Measurements from ENCODE around the gene PCDHGA1. TPM values are rescaled to one million over a fixed set of nuclear protein-coding genes. Genes with fewer than 3 reads are reported as not detected.
A peak's percentile ranks its signal among the peaks of the same experiment; 100 is the strongest.

PCDHGA1 gene
- total RNA-seq, 4 donors from 2014 or later: 0.26 to 0.38 (median 0.33) TPM

- Histone ChIP-seq H3K36me3 (no peaks in the 10 kb centered on the region), H3K9me3 (no peaks in the 10 kb centered on the region), H3K4me1 (no peaks in the 10 kb centered on the region), H3K27me3 (no peaks in the 10 kb centered on the region), H3K4me3 (no peak overlapping the region), H3K27ac (no peak overlapping the region)
- DNase-seq (ENCODE audit: low spot score in 2 of 2): no peak
- WGBS: 94% methylated on average over 3 of the region's 3 CpGs
- no peak for TF ChIP-seq POLR2AphosphoS5 (IDR thresholded peaks at IDR 0.05)
- TF ChIP-seq CTCF (IDR thresholded peaks at IDR 0.05): no peak
- no peak for TF ChIP-seq EP300 (IDR thresholded peaks at IDR 0.05)
- TF ChIP-seq POLR2A (IDR thresholded peaks at IDR 0.05): no peak
Observed at GRCh38 chr5:141465351-141465750, 135.0 kb downstream of the PCDHGA1 start.

- Histone ChIP-seq H3K9me3 (no peaks in the 10 kb centered on the region), H3K36me3 (no peaks in the 10 kb centered on the region), H3K4me3 (peak within 1 kb of the TSS; percentile 80), H3K4me1 (peaks cover 44% of the 10 kb centered on the region), H3K27ac (peak within 1 kb of the TSS; percentile 93), H3K27me3 (no peaks in the 10 kb centered on the region)
- TF ChIP-seq EP300 (IDR thresholded peaks at IDR 0.05) (no peak), POLR2A (IDR thresholded peaks at IDR 0.05) (peak in 1 of 2 donors; percentile 49), CTCF (IDR thresholded peaks at IDR 0.05) (peak in 1 of 2 donors; percentile 25), POLR2AphosphoS5 (IDR thresholded peaks at IDR 0.05) (peak in 2 of 3 donors; percentile 35 to 71)
- DNase-seq (ENCODE audit: low spot score in 2 of 2): peak; percentile 94 to 96
- WGBS: 1% methylated on average over 15 of the region's 28 CpGs
Observed at GRCh38 chr5:141475625-141476131, 145.4 kb downstream of the PCDHGA1 start, which contains the start of gene PCDHGC3. Gene PCDHGC3 (plus strand): TSS chr5:141475966. CDS start chr5:141476117, 151 bp downstream.

GRCh38 chr5:141476132-141476911, 146.0 kb downstream of the PCDHGA1 start:
- no peaks in the 10 kb centered on the region for H3K9me3 ChIP-seq
- peak overlapping the region; percentile 93 for H3K27ac ChIP-seq
- H3K4me1 ChIP-seq: peaks cover 48% of the 10 kb centered on the region
- H3K4me3 ChIP-seq: peak overlapping the region; percentile 80
- DNase-seq (ENCODE audit: low spot score in 2 of 2): peak in 1 of 2 donors; percentile 76
- H3K27me3 ChIP-seq: no peaks in the 10 kb centered on the region
- no peaks in the 10 kb centered on the region for H3K36me3 ChIP-seq
- 0% methylated on average over 3 of the region's 58 CpGs for WGBS
- TF ChIP-seq EP300 (IDR thresholded peaks at IDR 0.05) (no peak), CTCF (IDR thresholded peaks at IDR 0.05) (no peak), POLR2A (IDR thresholded peaks at IDR 0.05) (no peak), POLR2AphosphoS5 (IDR thresholded peaks at IDR 0.05) (no peak)

GRCh38 chr5:141477044-141477575, 146.8 kb downstream of the PCDHGA1 start:
- peaks cover 48% of the 10 kb centered on the region for H3K4me1 ChIP-seq
- no peak overlapping the region for H3K27ac ChIP-seq
- TF ChIP-seq EP300 (IDR thresholded peaks at IDR 0.05) (no peak), POLR2AphosphoS5 (IDR thresholded peaks at IDR 0.05) (no peak), CTCF (IDR thresholded peaks at IDR 0.05) (no peak), POLR2A (IDR thresholded peaks at IDR 0.05) (no peak)
- no peaks in the 10 kb centered on the region for H3K27me3 ChIP-seq
- DNase-seq (ENCODE audit: low spot score in 2 of 2): no peak
- H3K4me3 ChIP-seq: peak overlapping the region; percentile 80
- H3K36me3 ChIP-seq: no peaks in the 10 kb centered on the region
- 43% methylated on average over 24 of the region's 24 CpGs for WGBS
- H3K9me3 ChIP-seq: no peaks in the 10 kb centered on the region

GRCh38 chr5:141477815-141478214, 147.5 kb downstream of the PCDHGA1 start:
- TF ChIP-seq POLR2AphosphoS5 (IDR thresholded peaks at IDR 0.05): no peak
- TF ChIP-seq EP300 (IDR thresholded peaks at IDR 0.05): no peak
- no peak for TF ChIP-seq POLR2A (IDR thresholded peaks at IDR 0.05)
- TF ChIP-seq CTCF (IDR thresholded peaks at IDR 0.05): no peak
- H3K4me3 ChIP-seq: peak overlapping the region; percentile 80
- DNase-seq (ENCODE audit: low spot score in 2 of 2): no peak
- no peaks in the 10 kb centered on the region for H3K9me3 ChIP-seq
- H3K27me3 ChIP-seq: no peaks in the 10 kb centered on the region
- no peak overlapping the region for H3K27ac ChIP-seq
- H3K36me3 ChIP-seq: no peaks in the 10 kb centered on the region
- H3K4me1 ChIP-seq: peaks cover 48% of the 10 kb centered on the region
- 35% methylated on average over 5 of the region's 13 CpGs for WGBS
